Panc1 (cell line): ENCODE measurements around the gene JHY.

Source experiments
- POLR2AphosphoS5 ChIP-seq: IDR thresholded peaks from 2 replicates; pipeline ENCODE4 v1.6.1; 2012; ENCODE audit warnings: mild to moderate bottlenecking, low read depth, low read length, moderate library complexity
- TF ChIP-seq, protein P1 (sequence below): fragments of 450-650 bp; IDR thresholded peaks from 2 replicates; pipeline ENCODE4 v1.5.1; 2017; ENCODE audit warnings: mild to moderate bottlenecking

DNA sequence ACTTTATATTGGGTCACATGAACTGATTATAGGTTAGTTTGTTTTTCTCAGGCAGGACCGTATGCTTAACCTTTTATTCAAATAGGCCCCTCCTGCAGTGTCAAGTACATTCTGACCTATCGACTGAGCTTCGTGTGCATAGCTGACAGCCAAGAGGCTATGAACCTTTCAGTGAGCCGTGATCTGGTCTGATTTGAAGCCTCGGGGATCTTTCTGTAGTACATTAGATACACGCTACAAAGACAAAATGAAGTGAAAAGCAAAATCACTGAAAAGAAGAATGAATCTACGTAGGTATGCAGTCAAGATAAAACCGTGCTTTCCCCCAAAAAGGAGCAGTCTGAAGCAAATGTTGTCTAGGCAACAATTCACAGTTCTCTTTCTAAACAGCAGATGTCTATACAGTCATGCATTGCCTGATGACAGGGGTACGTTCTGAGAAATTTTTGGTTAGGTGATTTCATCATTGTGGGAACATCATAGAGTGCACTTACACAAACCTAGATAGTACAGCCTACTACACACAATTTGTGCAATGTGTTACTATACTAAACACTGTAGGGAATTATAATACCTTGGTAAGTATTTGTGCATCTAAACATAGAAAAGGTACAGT, 18.1 kb downstream of the JHY start:
- TF ChIP-seq, protein P1, sequence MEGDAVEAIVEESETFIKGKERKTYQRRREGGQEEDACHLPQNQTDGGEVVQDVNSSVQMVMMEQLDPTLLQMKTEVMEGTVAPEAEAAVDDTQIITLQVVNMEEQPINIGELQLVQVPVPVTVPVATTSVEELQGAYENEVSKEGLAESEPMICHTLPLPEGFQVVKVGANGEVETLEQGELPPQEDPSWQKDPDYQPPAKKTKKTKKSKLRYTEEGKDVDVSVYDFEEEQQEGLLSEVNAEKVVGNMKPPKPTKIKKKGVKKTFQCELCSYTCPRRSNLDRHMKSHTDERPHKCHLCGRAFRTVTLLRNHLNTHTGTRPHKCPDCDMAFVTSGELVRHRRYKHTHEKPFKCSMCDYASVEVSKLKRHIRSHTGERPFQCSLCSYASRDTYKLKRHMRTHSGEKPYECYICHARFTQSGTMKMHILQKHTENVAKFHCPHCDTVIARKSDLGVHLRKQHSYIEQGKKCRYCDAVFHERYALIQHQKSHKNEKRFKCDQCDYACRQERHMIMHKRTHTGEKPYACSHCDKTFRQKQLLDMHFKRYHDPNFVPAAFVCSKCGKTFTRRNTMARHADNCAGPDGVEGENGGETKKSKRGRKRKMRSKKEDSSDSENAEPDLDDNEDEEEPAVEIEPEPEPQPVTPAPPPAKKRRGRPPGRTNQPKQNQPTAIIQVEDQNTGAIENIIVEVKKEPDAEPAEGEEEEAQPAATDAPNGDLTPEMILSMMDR = no peak
- TF ChIP-seq POLR2AphosphoS5 = no peak
